Measurements from ENCODE around the gene DHRS11. TPM values are rescaled to one million over a fixed set of nuclear protein-coding genes. Genes with fewer than 3 reads are reported as not detected.

The DHRS11 gene
- polyA plus RNA-seq, 1 donor from 2014 or later: 18.6 TPM

GRCh38 chr17:36629970-36630502, 38.4 kb downstream of the DHRS11 start:
- H3K79me2 ChIP-seq (replicated peaks; ENCODE audit: insufficient read depth, low read length): no peaks in the 10 kb centered on the region
- no peak overlapping the region for H3K9ac ChIP-seq (ENCODE audit: low read length)
- no peak overlapping the region for H3K4me2 ChIP-seq (ENCODE audit: low read length)
- peaks cover 27% of the 10 kb centered on the region for H3K27me3 ChIP-seq (ENCODE audit: insufficient read depth, low read depth, low read length)
- H4K20me1 ChIP-seq (ENCODE audit: insufficient read depth): no peaks in the 10 kb centered on the region
- H3K9me2 ChIP-seq (ENCODE audit: insufficient read depth, low read length): no peaks in the 10 kb centered on the region
- H3K36me3 ChIP-seq (ENCODE audit: insufficient read depth, low read length): no peaks in the 10 kb centered on the region
- no peaks in the 10 kb centered on the region for H3K9me3 ChIP-seq (ENCODE audit: low read length)
- H3K27ac ChIP-seq (ENCODE audit: low read length): no peak overlapping the region
- TF ChIP-seq RAD21 (conservative IDR thresholded peaks at IDR 0.05): no peak
- TF ChIP-seq EP300 (conservative IDR thresholded peaks at IDR 0.05; ENCODE audit: poor library complexity, severe bottlenecking): no peak
- H3K4me3 ChIP-seq (ENCODE audit: low read length): no peak overlapping the region
- H2AFZ ChIP-seq (ENCODE audit: low read depth, low read length): no peak overlapping the region
- no peaks in the 10 kb centered on the region for H3F3A ChIP-seq (ENCODE audit: insufficient read depth, low read length, poor library complexity, severe bottlenecking)

- Histone ChIP-seq H3K9me3 (ENCODE audit: low read length) (no peaks in the 10 kb centered on the region), H3K27ac (ENCODE audit: low read length) (no peak overlapping the region), H3K27me3 (ENCODE audit: insufficient read depth, low read depth, low read length) (peaks cover 30% of the 10 kb centered on the region), H3K9me2 (ENCODE audit: insufficient read depth, low read length) (no peaks in the 10 kb centered on the region), H3F3A (ENCODE audit: insufficient read depth, low read length, poor library complexity, severe bottlenecking) (no peaks in the 10 kb centered on the region), H4K20me1 (ENCODE audit: insufficient read depth) (no peaks in the 10 kb centered on the region), H3K79me2 (replicated peaks; ENCODE audit: insufficient read depth, low read length) (no peaks in the 10 kb centered on the region), H3K4me3 (ENCODE audit: low read length) (no peak overlapping the region), H3K9ac (ENCODE audit: low read length) (no peak overlapping the region), H3K36me3 (ENCODE audit: insufficient read depth, low read length) (no peaks in the 10 kb centered on the region), H2AFZ (ENCODE audit: low read depth, low read length) (no peak overlapping the region), H3K4me2 (ENCODE audit: low read length) (no peak overlapping the region)
- TF ChIP-seq EZH2 (IDR thresholded peaks at IDR 0.05; ENCODE audit: borderline replicate concordance, insufficient read depth, low read length, poor library complexity, severe bottlenecking) (no peak), REST (IDR thresholded peaks at IDR 0.05; ENCODE audit: borderline replicate concordance) (no peak), MXI1 (conservative IDR thresholded peaks at IDR 0.05; ENCODE audit: poor library complexity, severe bottlenecking) (no peak), SMC3 (conservative IDR thresholded peaks at IDR 0.05; ENCODE audit: poor library complexity) (no peak), EP300 (conservative IDR thresholded peaks at IDR 0.05; ENCODE audit: poor library complexity, severe bottlenecking) (no peak), POLR2AphosphoS5 (IDR thresholded peaks at IDR 0.05) (no peak), CTCF (IDR thresholded peaks at IDR 0.05; ENCODE audit: poor library complexity, severe bottlenecking) (no peak)
These were observed 39.3 kb downstream of the DHRS11 start for GRCh38 chr17:36631022-36631421.
